H1 (cell line): Measurements from ENCODE around the gene PPFIBP2. TPM values are rescaled to one million over a fixed set of nuclear protein-coding genes. Genes with fewer than 3 reads are reported as not detected.

Experiments
- CTCF ChIA-PET: fragments of 300-600 bp; sonication (Branson Sonifier 250); formaldehyde crosslinking; loops from one replicate; lab custom pipeline; 2021; ENCODE audit not compliant: partially characterized antibody; lab: Charles Lee
- POLR2A ChIA-PET: fragments of 300-600 bp; sonication (Branson Sonifier 250); formaldehyde crosslinking; loops from one replicate; lab custom pipeline; 2021; ENCODE audit warnings: inconsistent platforms; ENCODE audit not compliant: partially characterized antibody; lab: Charles Lee
- DNase-seq, 2 experiments: peaks; one replicate each; pipeline versions ENCODE4 v3.0.0 to v3.0.0-alpha.2; 2010 to 2022; ENCODE audit warnings: low spot score in 2 of 2, low read depth in 1 of 2, mixed read lengths in 1 of 2
- FAIRE-seq: peaks from 2 replicates; lab custom pipeline; 2011; peaks lifted over from hg19 to GRCh38; lab: Jason Lieb, UNC
- H2AFZ ChIP-seq: 2 replicates; pipeline ENCODE4 v1.8.1; 2012; ENCODE audit warnings: low read length, inconsistent platforms
- H2AK5ac ChIP-seq: 2 replicates; pipeline ENCODE4 v1.6.1; 2013; ENCODE audit warnings: low read depth, low read length
- H2BK120ac ChIP-seq: replicated peaks from 2 replicates; pipeline ENCODE3; 2013; ENCODE audit warnings: low read depth, low read length, inconsistent platforms
- H2BK12ac ChIP-seq: 2 replicates; pipeline ENCODE4 v1.6.1; 2013; ENCODE audit warnings: low read depth, low read length
- H2BK15ac ChIP-seq: 2 replicates; pipeline ENCODE4 v1.6.1; 2013; ENCODE audit warnings: low read length
- H2BK20ac ChIP-seq: 2 replicates; pipeline ENCODE4 v1.6.1; 2013; ENCODE audit warnings: low read length
- H2BK5ac ChIP-seq: 2 replicates; pipeline ENCODE4 v1.6.1; 2013; ENCODE audit warnings: low read depth, low read length
- H3K14ac ChIP-seq: 2 replicates; pipeline ENCODE4 v1.6.1; 2013; ENCODE audit warnings: inconsistent platforms; ENCODE audit not compliant: insufficient read length
- H3K18ac ChIP-seq: 2 replicates; pipeline ENCODE4 v1.6.1; 2013; ENCODE audit warnings: low read length; ENCODE audit errors: extremely low read depth
- H3K23ac ChIP-seq: 2 replicates; pipeline ENCODE4 v1.6.1; 2013; ENCODE audit warnings: inconsistent platforms; ENCODE audit not compliant: insufficient read length
- H3K23me2 ChIP-seq: 2 replicates; pipeline ENCODE4 v1.6.1; 2013; ENCODE audit warnings: low read depth, low read length
- H3K27ac ChIP-seq: 2 replicates; pipeline ENCODE4 v1.6.1; 2011; ENCODE audit warnings: low read depth, low read length, inconsistent platforms
- H3K27me3 ChIP-seq, 4 experiments: replicated peaks in 1 of 4; 1 replicate in 1 of 4; 2 replicates in 3 of 4; pipeline versions ENCODE4 v1.6.1 to v1.8.1; 2011 to 2013; ENCODE audit warnings: low read length in 3 of 4, mild to moderate bottlenecking in 3 of 4, inconsistent platforms in 2 of 4, mixed read lengths in 2 of 4, moderate library complexity in 1 of 4; ENCODE audit not compliant: control insufficient read depth in 3 of 4, insufficient read depth in 3 of 4; ENCODE audit errors: extremely low read depth in 1 of 4
- H3K36me3 ChIP-seq, 4 experiments: 2 replicates each; pipeline versions ENCODE4 v1.6.1 to v1.8.1; 2011 to 2013; ENCODE audit warnings: mild to moderate bottlenecking in 4 of 4, low read length in 3 of 4, moderate library complexity in 2 of 4, control low read depth in 1 of 4, inconsistent platforms in 1 of 4; ENCODE audit not compliant: insufficient read depth in 4 of 4, control insufficient read depth in 2 of 4
- H3K4ac ChIP-seq: replicated peaks from 2 replicates; pipeline ENCODE3; 2013; ENCODE audit warnings: low read length, low read depth, mixed read lengths, inconsistent platforms; ENCODE audit not compliant: insufficient read length
- H3K4me1 ChIP-seq, 4 experiments: replicated peaks in 1 of 4; 1 replicate in 1 of 4; 2 replicates in 3 of 4; pipeline versions ENCODE4 v1.6.1 to v1.8.1; 2011 to 2013; ENCODE audit warnings: low read length in 3 of 4, inconsistent platforms in 2 of 4, mixed read lengths in 1 of 4; ENCODE audit not compliant: insufficient read depth in 4 of 4, control insufficient read depth in 3 of 4
- H3K4me2 ChIP-seq, 2 experiments: 2 replicates each; pipeline versions ENCODE4 v1.6.1 to v1.8.1; 2011 to 2013; ENCODE audit warnings: low read depth in 2 of 2, low read length in 2 of 2, control low read depth in 1 of 2, inconsistent platforms in 1 of 2, mild to moderate bottlenecking in 1 of 2; ENCODE audit not compliant: insufficient read depth in 1 of 2
- H3K4me3 ChIP-seq, 4 experiments: fragments of 200-600, 300-600 bp in 1 of 4; sonication (generic), shearing (Covaris generic), sonication (Bioruptor Twin) in 1 of 4; 2 replicates each; pipeline versions ENCODE4 v1.5.1 to v1.8.1; 2011 to 2016; ENCODE audit warnings: low read length in 4 of 4, low read depth in 3 of 4, control low read depth in 2 of 4, inconsistent platforms in 2 of 4, mild to moderate bottlenecking in 2 of 4, mixed read lengths in 1 of 4, moderate library complexity in 1 of 4; ENCODE audit not compliant: insufficient read depth in 2 of 4; ENCODE audit errors: extremely low read depth in 1 of 4
- H3K56ac ChIP-seq: replicated peaks from 2 replicates; pipeline ENCODE3; 2013; ENCODE audit warnings: low read depth, mild to moderate bottlenecking, mixed read lengths, low read length, inconsistent platforms; ENCODE audit not compliant: insufficient read length
- H3K79me1 ChIP-seq: 2 replicates; pipeline ENCODE4 v1.6.1; 2013; ENCODE audit warnings: low read depth, low read length, control low read depth
- H3K79me2 ChIP-seq, 2 experiments: 2 replicates each; pipeline versions ENCODE4 v1.6.1 to v1.8.1; 2012 to 2013; ENCODE audit warnings: low read length in 2 of 2, mild to moderate bottlenecking in 2 of 2, inconsistent platforms in 1 of 2; ENCODE audit not compliant: insufficient read depth in 2 of 2, control insufficient read depth in 1 of 2
- H3K9ac ChIP-seq, 4 experiments: replicated peaks in 1 of 4; 1 replicate in 1 of 4; 2 replicates in 3 of 4; pipeline versions ENCODE4 v1.6.1 to v1.8.1; 2011 to 2013; ENCODE audit warnings: low read depth in 3 of 4, low read length in 3 of 4, control low read depth in 2 of 4, mild to moderate bottlenecking in 2 of 4, moderate library complexity in 2 of 4, inconsistent platforms in 1 of 4; ENCODE audit errors: extremely low read depth in 1 of 4
- H3K9me3 ChIP-seq, 2 experiments: 2 replicates each; pipeline versions ENCODE4 v1.6.1 to v1.8.1; 2012 to 2013; ENCODE audit warnings: mild to moderate bottlenecking in 2 of 2, moderate library complexity in 2 of 2, control low read depth in 1 of 2, inconsistent platforms in 1 of 2, low read depth in 1 of 2, low read length in 1 of 2, mixed read lengths in 1 of 2; ENCODE audit not compliant: insufficient read depth in 2 of 2
- H4K20me1 ChIP-seq, 2 experiments: replicated peaks in 1 of 2; 2 replicates each; pipeline versions ENCODE3 to v1.8.1; 2011 to 2013; ENCODE audit warnings: inconsistent platforms in 2 of 2, low read length in 2 of 2, mild to moderate bottlenecking in 1 of 2; ENCODE audit not compliant: insufficient read depth in 2 of 2, control insufficient read depth in 1 of 2
- H4K5ac ChIP-seq: 2 replicates; pipeline ENCODE4 v1.6.1; 2013; ENCODE audit warnings: low read length, low read depth, mixed read lengths, inconsistent platforms; ENCODE audit not compliant: insufficient read length
- H4K8ac ChIP-seq: 2 replicates; pipeline ENCODE4 v1.8.0; 2013; ENCODE audit warnings: mild to moderate bottlenecking, moderate library complexity, low read length, inconsistent platforms; ENCODE audit not compliant: insufficient read depth; ENCODE audit errors: extremely low read depth
- H4K91ac ChIP-seq: replicated peaks from 2 replicates; pipeline ENCODE3; 2013; ENCODE audit warnings: low read length, mixed read lengths, inconsistent platforms; ENCODE audit not compliant: insufficient read length
- FOSL1 ChIP-seq: IDR thresholded peaks from 2 replicates; pipeline ENCODE4 v1.6.1; 2011; ENCODE audit warnings: mild to moderate bottlenecking, low read depth, low read length, moderate library complexity; ENCODE audit not compliant: insufficient read depth
- HDAC2 ChIP-seq, 2 experiments: fragments of 300-600 bp in 1 of 2; sonication (generic) in 1 of 2; IDR thresholded peaks; 2 replicates each; pipeline ENCODE4 v1.6.1; 2011 to 2012; ENCODE audit warnings: low read depth in 2 of 2, low read length in 2 of 2, mild to moderate bottlenecking in 2 of 2, moderate library complexity in 2 of 2, borderline replicate concordance in 1 of 2, inconsistent platforms in 1 of 2
- KDM1A ChIP-seq: fragments of 200-600, 300-600 bp; sonication (generic); IDR thresholded peaks from 2 replicates; pipeline ENCODE4 v1.7.1; 2016; ENCODE audit warnings: mild to moderate bottlenecking, low read length, borderline replicate concordance
- KDM5A ChIP-seq: fragments of 200-600 bp; IDR thresholded peaks from 2 replicates; pipeline ENCODE4 v1.7.1; 2012; ENCODE audit warnings: mild to moderate bottlenecking, low read length, inconsistent platforms, mixed read lengths
- MAFK ChIP-seq: IDR thresholded peaks from 2 replicates; pipeline ENCODE4 v1.6.1; 2012; ENCODE audit warnings: low read depth, mild to moderate bottlenecking, improper control_type of control experiment, low read length
- NANOG ChIP-seq: IDR thresholded peaks from 2 replicates; pipeline ENCODE4 v1.6.1; 2011; ENCODE audit warnings: low read length, low read depth, mild to moderate bottlenecking, inconsistent platforms; ENCODE audit not compliant: insufficient read depth, poor library complexity, severe bottlenecking
- NRF1 ChIP-seq: IDR thresholded peaks from 2 replicates; pipeline ENCODE4 v1.6.1; 2011; ENCODE audit warnings: mild to moderate bottlenecking, low read depth, low read length, improper control_type of control experiment
- RBBP5 ChIP-seq: IDR thresholded peaks from 2 replicates; pipeline ENCODE4 v1.7.1; 2012; ENCODE audit warnings: low read depth, mild to moderate bottlenecking, inconsistent platforms, low read length, moderate library complexity, borderline replicate concordance
- SP4 ChIP-seq: IDR thresholded peaks from 2 replicates; pipeline ENCODE4 v1.6.1; 2012; ENCODE audit warnings: low read length, inconsistent platforms
- SUZ12 ChIP-seq: fragments of 200-600 bp; sonication (generic); IDR thresholded peaks from 2 replicates; pipeline ENCODE4 v1.6.1; 2012; ENCODE audit warnings: mild to moderate bottlenecking, inconsistent platforms, low read length, moderate library complexity, mixed read lengths
- WGBS, 2 experiments: shearing (Covaris generic) in 1 of 2; methylation state at CpG; one replicate each; pipeline versions ENCODE4 v1.1.6 to v1.1.7; 2013 to 2015; ENCODE audit warnings: low lambda C conversion rate in 2 of 2, mixed read lengths in 2 of 2, inconsistent platforms in 1 of 2, low coverage in 1 of 2, missing lambda C conversion rate in 1 of 2; ENCODE audit not compliant: insufficient replicate concordance in 2 of 2, insufficient coverage in 1 of 2, insufficient read length in 1 of 2; ENCODE audit errors: extremely low coverage in 1 of 2, missing lambda C conversion rate in 1 of 2; 5-methylcytosine and 5-hydroxymethylcytosine counted together
- polyA plus RNA-seq, 7 experiments: library from polyadenylated mRNA; depleted of rRNA in 3 of 7; stranded (reverse) in 5 of 7; unstranded in 2 of 7; fragments of >200 nt in 5 of 7; fragments of 200-250 nt in 2 of 7; gene quantifications; 1 replicate in 5 of 7; 2 replicates in 1 of 7; 4 replicates in 1 of 7; pipeline versions ENCODE4 v1.2.1 to v1.2.3, GENCODE V29; 2011 to 2013; ENCODE audit warnings: missing spikeins in 2 of 7, mixed read lengths in 2 of 7
- total RNA-seq: library from RNA; stranded (reverse); fragmentation: NEBNext Ultra II Directional; extraction: Animal tissue kit (Norgen Biotek cat#: 25700); gene quantifications from 2 replicates; pipeline ENCODE4 v1.2.1, GENCODE V29; 2021
- TF ChIP-seq, protein P1 (sequence below), 3 experiments: IDR thresholded peaks; 1 replicate in 2 of 3; 2 replicates in 1 of 3; pipeline versions ENCODE4 v1.5.1 to v1.6.1; 2011; ENCODE audit warnings: low read length in 3 of 3, mild to moderate bottlenecking in 3 of 3, inconsistent platforms in 2 of 3, low read depth in 1 of 3, moderate library complexity in 1 of 3; ENCODE audit not compliant: insufficient read depth in 1 of 3; ENCODE audit errors: control extremely low read depth in 1 of 3

PPFIBP2 gene
- total and polyA plus RNA-seq, 2 of the 8 experiments (the other 6 are each of a cell fraction or from before 2014, with no cell fraction given), result 5.5 to 9.8 TPM

DNA sequence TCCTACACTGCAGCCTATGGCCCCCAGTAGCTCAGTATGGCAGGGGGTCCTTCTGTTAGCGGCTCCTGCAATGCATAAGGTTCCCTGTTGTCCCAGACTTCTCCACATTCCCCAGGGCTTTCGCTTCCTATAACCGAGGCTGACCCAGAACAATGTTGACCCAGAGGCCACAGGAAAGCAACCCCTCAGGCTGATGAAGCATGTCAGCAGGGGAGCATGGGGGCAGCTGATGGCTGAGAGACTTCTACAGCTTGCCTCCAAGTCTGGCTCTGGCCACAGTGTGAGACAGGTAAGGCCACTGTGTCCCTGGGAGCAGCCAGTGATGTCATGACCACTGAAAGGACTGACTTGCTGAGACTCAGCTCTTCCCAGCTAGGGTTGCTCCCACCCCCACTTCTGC is 12.5 kb upstream of the PPFIBP2 start:
- H2BK5ac ChIP-seq, result no peak overlapping the region
- no peaks in the 10 kb centered on the region for H4K20me1 ChIP-seq
- no peak overlapping the region for H2AK5ac ChIP-seq
- no peak overlapping the region for H3K56ac ChIP-seq
- no peaks in the 10 kb centered on the region for H3K9me3 ChIP-seq
- 89% methylated on average over 3 of the region's 3 CpGs; no CpG with 5 or more reads in 1 of the 2 experiments for WGBS, 2 experiments
- no peaks in the 10 kb centered on the region for H3K23me2 ChIP-seq
- POLR2A ChIA-PET, result no interaction called here
- DNase-seq (no peak), FAIRE-seq (no peak)
- no peak overlapping the region for H2BK20ac ChIP-seq
- H2AFZ ChIP-seq, result peak overlapping the region; percentile 25
- H3K4me3 ChIP-seq, result no peak overlapping the region
- peaks cover 0 to 1% (median 0%) of the 10 kb centered on the region in 4 experiments; a peak in 1 of 7 replicates for H3K27me3 ChIP-seq
- no peak overlapping the region for H3K14ac ChIP-seq
- H3K4ac ChIP-seq, result no peak overlapping the region
- H3K9ac ChIP-seq, result no peak overlapping the region
- no peak overlapping the region for H2BK15ac ChIP-seq
- no peaks in the 10 kb centered on the region for H3K36me3 ChIP-seq
- H4K5ac ChIP-seq, result no peak overlapping the region
- H3K4me2 ChIP-seq, result no peak overlapping the region
- H3K4me1 ChIP-seq, result peaks cover 0 to 5% (median 2%) of the 10 kb centered on the region in 4 experiments; a peak in 2 of 7 replicates
- H3K18ac ChIP-seq, result no peak overlapping the region
- H4K8ac ChIP-seq, result no peak overlapping the region
- no peak overlapping the region for H2BK12ac ChIP-seq
- H3K79me2 ChIP-seq, result no peaks in the 10 kb centered on the region
- H3K79me1 ChIP-seq, result no peaks in the 10 kb centered on the region
- H3K27ac ChIP-seq, result no peak overlapping the region
- CTCF ChIA-PET, result interaction anchor here (0.5 to 1.9 kb wide), 6 partner anchors 11 to 359 kb away, joined by 3 to 8 read pairs (median 3); no protein-coding TSS in a partner anchor
- H4K91ac ChIP-seq, result no peak overlapping the region
- no peak overlapping the region for H2BK120ac ChIP-seq
- no peak overlapping the region for H3K23ac ChIP-seq
- no peak for TF ChIP-seq SUZ12
- TF ChIP-seq, protein P1, sequence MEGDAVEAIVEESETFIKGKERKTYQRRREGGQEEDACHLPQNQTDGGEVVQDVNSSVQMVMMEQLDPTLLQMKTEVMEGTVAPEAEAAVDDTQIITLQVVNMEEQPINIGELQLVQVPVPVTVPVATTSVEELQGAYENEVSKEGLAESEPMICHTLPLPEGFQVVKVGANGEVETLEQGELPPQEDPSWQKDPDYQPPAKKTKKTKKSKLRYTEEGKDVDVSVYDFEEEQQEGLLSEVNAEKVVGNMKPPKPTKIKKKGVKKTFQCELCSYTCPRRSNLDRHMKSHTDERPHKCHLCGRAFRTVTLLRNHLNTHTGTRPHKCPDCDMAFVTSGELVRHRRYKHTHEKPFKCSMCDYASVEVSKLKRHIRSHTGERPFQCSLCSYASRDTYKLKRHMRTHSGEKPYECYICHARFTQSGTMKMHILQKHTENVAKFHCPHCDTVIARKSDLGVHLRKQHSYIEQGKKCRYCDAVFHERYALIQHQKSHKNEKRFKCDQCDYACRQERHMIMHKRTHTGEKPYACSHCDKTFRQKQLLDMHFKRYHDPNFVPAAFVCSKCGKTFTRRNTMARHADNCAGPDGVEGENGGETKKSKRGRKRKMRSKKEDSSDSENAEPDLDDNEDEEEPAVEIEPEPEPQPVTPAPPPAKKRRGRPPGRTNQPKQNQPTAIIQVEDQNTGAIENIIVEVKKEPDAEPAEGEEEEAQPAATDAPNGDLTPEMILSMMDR (IDR thresholded peaks at IDR 0.05; ENCODE audit: control extremely low read depth in 1 of 3, insufficient read depth in 1 of 3, low read depth in 1 of 3, low read length in 3 of 3), result no peak
- no peak for TF ChIP-seq KDM5A
- TF ChIP-seq KDM1A, result no peak
- TF ChIP-seq MAFK, result no peak
- no peak for TF ChIP-seq NANOG
- TF ChIP-seq FOSL1, result no peak
- TF ChIP-seq NRF1, result no peak
- TF ChIP-seq HDAC2 (IDR thresholded peaks at IDR 0.05; ENCODE audit: borderline replicate concordance in 1 of 2, low read depth in 2 of 2, low read length in 2 of 2), result no peak
- no peak for TF ChIP-seq SP4
- TF ChIP-seq RBBP5, result no peak
